ENCODE measurements around the gene KIF26B.
"Not testable (repeated sequence)": the region's sequence is repeated elsewhere in the genome, so short reads cannot be mapped to it uniquely, and the experiment has no call there.

Gene KIF26B

GRCh38 chr1:245290836-245291235 lies 136.1 kb downstream of the KIF26B start:
- DNase-seq = no peak

GRCh38 chr1:245291351-245291750 lies 136.6 kb downstream of the KIF26B start:
- DNase-seq = no peak

- no peak for DNase-seq
These were observed 137.4 kb downstream of the KIF26B start for GRCh38 chr1:245292141-245292540.

- DNase-seq = no peak
These were observed 137.8 kb downstream of the KIF26B start for GRCh38 chr1:245292553-245292952.

GRCh38 chr1:245294020-245294419 lies 139.2 kb downstream of the KIF26B start:
- no peak for DNase-seq

- DNase-seq = no peak
These were observed 144.0 kb downstream of the KIF26B start for GRCh38 chr1:245298781-245299180.

- no peak for DNase-seq
These were observed 146.4 kb downstream of the KIF26B start for GRCh38 chr1:245301162-245301580.

GRCh38 chr1:245301921-245302320 lies 147.1 kb downstream of the KIF26B start:
- no peak for DNase-seq

GRCh38 chr1:245304698-245305097 lies 149.9 kb downstream of the KIF26B start:
- no peak for DNase-seq

GRCh38 chr1:245306020-245306419 lies 151.2 kb downstream of the KIF26B start:
- no peak for DNase-seq

GRCh38 chr1:245306628-245307410 lies 152.0 kb downstream of the KIF26B start:
- no peak for DNase-seq

GRCh38 chr1:245310571-245311531 lies 156.1 kb downstream of the KIF26B start:
- no peak for DNase-seq

GRCh38 chr1:245311887-245312536 lies 157.2 kb downstream of the KIF26B start:
- no peak for DNase-seq

GRCh38 chr1:245313576-245313975 lies 158.8 kb downstream of the KIF26B start:
- no peak for DNase-seq

- DNase-seq = no peak
These were observed 162.0 kb downstream of the KIF26B start for GRCh38 chr1:245316784-245317183.

- no peak for DNase-seq
These were observed 162.4 kb downstream of the KIF26B start for GRCh38 chr1:245317217-245317616.

GRCh38 chr1:245319094-245319493 lies 164.3 kb downstream of the KIF26B start:
- no peak for DNase-seq

- DNase-seq = no peak
These were observed 167.9 kb downstream of the KIF26B start for GRCh38 chr1:245322673-245323072.

GRCh38 chr1:245323765-245324164 lies 169.0 kb downstream of the KIF26B start:
- DNase-seq = not testable (repeated sequence)

- no peak for DNase-seq
These were observed 171.4 kb downstream of the KIF26B start for GRCh38 chr1:245325922-245326795.

- DNase-seq = no peak
These were observed 172.6 kb downstream of the KIF26B start for GRCh38 chr1:245327360-245327759.

GRCh38 chr1:245327842-245328241 lies 173.1 kb downstream of the KIF26B start:
- DNase-seq = no peak
